GM21447 (cell line): ENCODE measurements around the gene PRKG1.

ENCODE experiments used
- ATAC-seq: cut with Tn5 transposase; IDR thresholded peaks from one replicate; pipeline ENCODE4 v1.9.1; 2021; ENCODE audit not compliant: unreplicated experiment

The PRKG1 gene

DNA sequence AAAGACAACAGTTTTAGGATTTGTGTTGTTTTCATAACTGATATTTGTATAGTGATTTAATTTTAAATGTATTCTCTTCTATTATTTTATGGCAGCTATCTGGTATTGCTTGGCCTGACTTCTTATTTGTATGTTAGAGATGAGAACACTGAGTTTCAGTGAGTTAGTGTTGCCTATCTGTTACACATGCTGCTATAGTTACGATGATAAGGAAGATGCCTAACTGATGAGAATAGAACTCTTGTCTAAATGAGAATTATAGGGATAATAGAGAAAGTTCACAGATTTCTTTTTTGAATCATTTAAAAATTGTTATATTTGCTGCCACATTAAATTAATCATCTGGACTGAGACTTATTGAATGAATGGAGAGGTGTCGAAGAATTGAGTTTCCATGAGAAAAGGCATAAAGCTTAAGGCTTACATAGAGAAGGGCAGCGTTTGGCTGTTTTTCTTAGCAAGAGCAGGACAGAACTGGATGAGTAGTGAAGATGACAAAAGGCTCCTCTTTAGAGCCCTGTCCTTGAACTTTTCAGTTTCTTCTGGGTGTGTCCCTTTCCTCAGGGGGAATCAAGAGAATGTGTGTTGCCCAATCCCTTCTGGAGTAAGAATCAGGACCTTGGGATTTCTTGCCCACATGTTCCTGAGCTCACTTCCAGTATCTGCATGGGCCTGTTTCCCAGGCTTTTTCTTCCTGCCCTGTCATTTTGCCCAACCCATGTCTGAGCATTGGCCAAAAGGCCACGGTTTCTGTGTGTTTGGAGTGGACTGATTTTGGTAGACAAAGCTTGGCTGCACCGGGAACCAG lies 820.7 kb downstream of the PRKG1 start:
- no peak for ATAC-seq

GRCh38 chr10:51896849-51897248 lies 822.6 kb downstream of the PRKG1 start:
- ATAC-seq, result no peak

- ATAC-seq, result no peak
Observed at GRCh38 chr10:51897560-51897959, 823.3 kb downstream of the PRKG1 start.

- no peak for ATAC-seq
Observed at GRCh38 chr10:51900180-51900579, 825.9 kb downstream of the PRKG1 start.

DNA sequence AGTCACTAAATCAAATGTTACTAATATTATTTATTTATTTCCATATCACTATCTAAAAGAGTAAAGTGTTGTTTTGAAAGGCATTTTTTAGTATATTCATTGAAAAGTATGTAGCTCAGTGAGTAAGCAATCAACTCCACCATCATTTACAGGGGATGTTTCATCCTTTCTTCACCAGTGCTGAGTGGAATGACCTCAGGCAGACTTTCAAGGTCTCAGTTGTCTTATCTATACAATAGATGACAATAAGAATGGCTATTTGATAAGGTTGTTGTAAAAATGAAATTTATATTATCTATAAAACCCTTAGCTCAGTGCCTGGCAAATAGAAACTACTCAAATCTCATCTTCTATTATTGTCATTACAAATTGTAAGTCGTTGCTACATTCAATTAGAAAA lies 829.4 kb downstream of the PRKG1 start:
- no peak for ATAC-seq

GRCh38 chr10:51905032-51905431 lies 830.7 kb downstream of the PRKG1 start:
- no peak for ATAC-seq

DNA sequence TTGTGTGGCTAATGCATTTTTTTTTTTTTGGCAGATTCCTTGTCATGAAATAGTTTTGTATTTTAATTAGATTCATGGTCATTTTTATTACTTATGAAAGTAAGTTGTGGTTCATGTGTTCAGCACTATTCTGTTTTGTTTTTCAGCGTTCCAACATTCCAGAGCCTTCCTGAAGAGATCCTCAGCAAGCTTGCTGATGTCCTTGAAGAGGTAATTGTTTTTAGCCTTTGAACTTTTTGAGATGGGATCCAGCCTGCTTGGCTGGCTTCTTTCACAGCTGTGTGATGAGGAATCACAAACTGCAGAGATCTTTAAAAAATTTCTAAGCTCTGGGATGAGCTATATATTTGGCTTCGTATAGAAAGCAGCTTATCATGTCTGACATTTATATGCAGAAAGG lies 833.1 kb downstream of the PRKG1 start:
- ATAC-seq, result no peak

DNA sequence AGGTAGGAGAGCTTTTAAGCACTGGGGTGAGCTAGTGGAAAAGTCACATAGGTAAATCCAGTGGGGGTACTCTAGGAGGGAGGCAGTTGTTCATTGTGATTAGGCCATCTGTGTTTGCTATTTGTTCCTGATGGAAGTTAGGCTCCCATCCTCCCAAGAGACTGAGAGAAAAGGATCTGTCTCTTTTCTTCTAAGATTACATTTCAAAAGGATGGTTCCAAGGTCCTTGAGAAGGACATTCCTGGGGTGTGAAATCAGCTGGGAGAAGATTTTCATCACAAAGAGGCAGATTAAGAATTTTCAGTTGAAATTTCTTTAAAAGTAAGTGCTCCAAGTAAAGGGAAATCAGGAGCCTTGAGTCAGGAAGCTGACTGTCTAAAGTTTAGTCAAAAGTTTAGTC lies 835.9 kb downstream of the PRKG1 start:
- ATAC-seq, result no peak

- ATAC-seq, result no peak
Observed at GRCh38 chr10:51910596-51910995, 836.3 kb downstream of the PRKG1 start.

GRCh38 chr10:51911723-51912122 lies 837.4 kb downstream of the PRKG1 start:
- ATAC-seq, result no peak

GRCh38 chr10:51915031-51915542 lies 840.8 kb downstream of the PRKG1 start:
- ATAC-seq, result no peak

DNA sequence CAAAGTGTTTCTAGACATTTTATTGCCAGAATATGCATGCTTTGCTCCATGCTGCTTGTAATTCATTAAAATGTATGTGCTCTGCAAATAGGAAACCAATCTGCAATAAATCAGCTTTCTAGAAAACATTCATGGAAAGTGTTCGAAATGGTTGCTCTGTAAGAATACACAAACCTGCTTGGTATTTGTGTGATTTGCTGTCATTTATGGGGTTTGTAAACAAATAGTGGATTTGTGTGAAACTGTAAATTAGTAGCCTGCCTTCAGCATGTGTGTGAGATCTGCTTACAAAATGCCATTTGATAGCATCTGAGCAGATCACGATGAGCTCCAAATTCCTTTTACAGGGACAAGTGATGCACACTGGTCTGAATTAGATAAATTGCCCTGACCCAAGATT lies 844.2 kb downstream of the PRKG1 start:
- ATAC-seq, result no peak

- no peak for ATAC-seq
Observed at GRCh38 chr10:51918884-51919325, 844.6 kb downstream of the PRKG1 start.

DNA sequence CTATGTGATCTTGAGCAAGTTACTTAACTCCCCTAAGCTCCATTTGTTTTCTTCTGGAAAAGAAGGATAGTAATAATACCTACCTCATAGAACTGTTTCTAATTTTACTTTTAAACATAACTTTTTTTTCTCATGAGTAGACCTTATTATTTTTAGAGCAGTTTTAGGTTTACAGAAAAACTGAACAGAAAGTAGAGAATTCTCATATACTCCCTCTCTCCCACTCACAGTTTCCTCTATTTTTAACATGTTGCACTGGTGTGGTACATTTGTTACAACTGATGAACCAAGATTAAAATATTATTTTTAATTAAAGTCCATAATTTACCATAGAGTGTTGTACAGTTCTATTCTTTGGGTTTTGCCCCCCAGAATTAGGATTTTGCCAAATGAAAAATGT lies 846.4 kb downstream of the PRKG1 start:
- no peak for ATAC-seq

DNA sequence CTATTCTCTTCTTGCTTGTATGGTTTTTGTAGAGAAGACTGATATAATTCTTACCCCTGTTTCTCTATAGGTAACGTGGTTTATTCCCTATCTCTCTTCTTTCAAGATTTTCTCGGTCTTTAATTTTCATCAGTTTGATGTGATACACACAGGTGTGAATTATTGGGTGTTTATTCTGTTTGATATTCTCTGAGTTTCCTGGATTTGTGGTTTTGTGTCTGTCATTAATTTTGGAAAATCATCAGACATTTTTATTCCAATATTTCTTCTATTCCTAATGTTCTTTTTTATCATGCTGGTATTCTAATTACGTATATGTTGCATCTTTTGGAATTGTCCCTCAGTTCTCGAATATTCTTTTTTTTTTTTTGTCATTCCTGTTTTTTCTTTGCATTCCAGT lies 850.1 kb downstream of the PRKG1 start:
- ATAC-seq, result no peak

DNA sequence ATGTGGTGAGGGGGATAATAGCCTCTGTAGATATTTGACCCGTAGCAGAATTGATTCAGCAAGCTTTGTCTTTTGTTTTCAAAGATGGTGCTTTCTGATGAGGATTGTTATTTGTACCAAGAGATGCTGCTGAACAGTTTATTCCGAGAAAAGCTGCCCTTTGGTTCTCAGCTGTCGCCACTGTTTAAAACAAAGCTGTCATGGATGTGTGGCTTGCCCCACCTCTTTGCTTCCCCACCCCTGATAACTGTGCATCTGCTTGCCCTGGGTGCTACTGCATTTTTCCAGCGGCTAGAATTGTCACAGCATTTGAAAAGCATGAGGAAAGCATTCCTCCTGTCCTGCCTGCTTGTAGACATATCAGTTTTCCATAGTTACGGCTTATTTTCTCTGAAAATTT lies 852.0 kb downstream of the PRKG1 start:
- no peak for ATAC-seq

GRCh38 chr10:51928162-51928561 lies 853.9 kb downstream of the PRKG1 start:
- ATAC-seq, result no peak

DNA sequence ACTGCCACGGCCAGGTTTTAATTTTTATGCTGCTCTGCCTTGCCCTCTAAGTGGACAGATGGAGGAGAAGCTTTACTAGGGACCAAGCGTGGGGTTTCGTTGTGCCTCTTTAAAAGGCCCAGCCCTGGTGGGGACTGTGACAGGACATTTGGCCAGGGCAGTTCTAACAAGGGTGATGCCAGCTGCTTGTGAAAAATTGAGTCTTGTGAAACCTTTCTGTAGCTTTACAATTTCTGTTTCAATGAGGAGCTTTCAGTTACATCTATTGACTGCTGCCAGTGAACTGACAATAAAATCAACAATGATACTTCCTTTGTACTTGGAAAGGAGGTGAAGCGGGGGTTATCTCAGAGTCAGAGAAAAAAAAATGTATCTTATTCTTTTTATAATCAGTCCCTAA lies 858.2 kb downstream of the PRKG1 start:
- ATAC-seq, result no peak

GRCh38 chr10:51934373-51934772 lies 860.1 kb downstream of the PRKG1 start:
- ATAC-seq, result no peak

DNA sequence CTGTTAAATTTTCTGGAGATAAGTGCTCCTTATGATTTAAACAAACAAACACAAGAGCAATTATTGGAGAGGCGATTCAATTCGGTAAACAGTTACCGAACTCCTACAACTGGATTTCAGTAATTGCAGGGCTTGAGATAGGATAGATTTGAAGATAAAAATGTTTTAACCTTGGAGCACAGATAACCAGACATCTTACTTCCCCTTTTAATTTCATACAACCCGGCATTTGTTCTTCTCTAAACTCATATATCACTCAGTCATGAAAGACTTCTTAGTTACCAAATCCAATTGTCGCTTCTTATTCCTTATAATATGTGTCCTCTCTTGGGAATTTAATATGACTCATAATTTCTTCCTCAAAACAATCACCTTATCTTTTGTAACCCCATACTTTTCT lies 861.1 kb downstream of the PRKG1 start:
- no peak for ATAC-seq

DNA sequence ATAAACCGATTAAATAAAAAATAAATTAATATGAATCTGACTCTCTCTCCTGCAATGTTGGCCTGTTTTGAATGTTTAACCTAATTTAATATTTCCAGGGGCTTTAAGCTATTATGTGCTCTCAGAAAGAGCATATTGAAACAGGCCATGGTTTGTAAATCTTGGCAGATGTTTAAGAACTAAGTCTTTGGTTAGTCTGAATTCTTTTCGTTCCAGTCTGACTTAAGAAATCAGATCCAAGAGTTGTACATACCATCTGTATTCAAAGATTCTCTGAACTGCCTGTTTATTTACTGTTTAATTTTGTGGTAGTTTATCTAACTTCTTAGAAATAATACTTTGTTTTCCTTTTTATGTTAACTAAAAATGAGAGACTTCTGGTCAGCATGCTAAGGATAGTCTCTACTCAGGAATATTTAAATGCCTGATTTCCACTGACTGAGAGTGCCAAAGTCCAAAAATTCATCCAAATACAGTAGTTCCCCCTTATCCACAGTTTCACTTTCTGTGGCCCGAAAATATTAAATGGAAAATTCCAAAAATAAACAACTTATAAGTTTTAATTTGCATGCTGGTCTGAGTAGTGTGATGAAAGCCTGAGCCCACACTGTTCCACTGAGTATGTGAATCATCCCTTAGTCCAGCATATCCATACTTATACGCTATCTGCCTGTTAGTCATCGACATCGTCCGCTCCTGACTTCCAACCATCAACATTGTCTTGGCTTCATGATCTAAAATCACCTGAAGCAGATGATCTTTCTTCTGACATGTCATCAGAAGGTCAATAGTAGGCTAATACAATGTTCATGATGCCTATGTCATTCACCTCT lies 863.2 kb downstream of the PRKG1 start:
- no peak for ATAC-seq

- ATAC-seq, result no peak
Observed at GRCh38 chr10:51950371-51950995, 876.2 kb downstream of the PRKG1 start.
